Motor neuron (in vitro differentiated cells): ENCODE data around the gene IL37. TPM values are rescaled to one million over a fixed set of nuclear protein-coding genes. Genes with fewer than 3 reads are reported as not detected.

Experiments
- ATAC-seq, 8 experiments: fragments of 200-7000 bp; cut with Tn5 transposase; replicated peaks in 6 of 8; 2 replicates each; pipeline ENCODE4 v1.8.0; 2021; ENCODE audit warnings: mild to moderate bottlenecking in 8 of 8, moderate library complexity in 8 of 8
- H3K27ac ChIP-seq, 2 donors: fragments of 250-450 bp; sonication (Bioruptor Pico); 2 replicates each; pipeline ENCODE4 v1.9.0; 2021; ENCODE audit warnings: antibody characterized with exemption in 2 of 2, mild to moderate bottlenecking in 2 of 2, moderate library complexity in 1 of 2
- H3K4me1 ChIP-seq, 2 donors: fragments of 250-450 bp; sonication (Bioruptor Pico); replicated peaks in 1 of 2; 2 replicates each; pipeline ENCODE4 v1.6.1; 2021; ENCODE audit warnings: antibody characterized with exemption in 2 of 2, mild to moderate bottlenecking in 2 of 2, moderate library complexity in 1 of 2
- H3K4me3 ChIP-seq, 5 donors: fragments of 250-450 bp; sonication (Bioruptor Pico); 2 replicates each; pipeline ENCODE4 v1.9.0; 2021; ENCODE audit warnings: antibody characterized with exemption in 5 of 5, mild to moderate bottlenecking in 5 of 5, moderate library complexity in 4 of 5
- WGBS, 10 experiments: fragments of 450-650 bp; shearing (Covaris generic); methylation state at CpG; one replicate each; pipeline ENCODE4 v1.0.0; 2022; 5-methylcytosine and 5-hydroxymethylcytosine counted together
- in situ Hi-C, 9 experiments: fragments of 400-800 bp; cut with MboI; loops; one replicate each; pipeline ENCODE4 v1.15.0; 2021; ENCODE audit warnings: low sequenced_read_pairs in 9 of 9, low pct_unique_long_range_greater_than_20kb in 2 of 9; ENCODE audit not compliant: unreplicated experiment in 9 of 9
- total RNA-seq, 8 experiments: library from RNA; unstranded; fragments of 300-600 nt; gene quantifications; 2 replicates each; pipeline versions ENCODE4 v1.2.3 to v1.2.4, GENCODE V29; 2022

IL37 gene, protein sequence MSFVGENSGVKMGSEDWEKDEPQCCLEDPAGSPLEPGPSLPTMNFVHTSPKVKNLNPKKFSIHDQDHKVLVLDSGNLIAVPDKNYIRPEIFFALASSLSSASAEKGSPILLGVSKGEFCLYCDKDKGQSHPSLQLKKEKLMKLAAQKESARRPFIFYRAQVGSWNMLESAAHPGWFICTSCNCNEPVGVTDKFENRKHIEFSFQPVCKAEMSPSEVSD
- not detected for total RNA-seq

DNA sequence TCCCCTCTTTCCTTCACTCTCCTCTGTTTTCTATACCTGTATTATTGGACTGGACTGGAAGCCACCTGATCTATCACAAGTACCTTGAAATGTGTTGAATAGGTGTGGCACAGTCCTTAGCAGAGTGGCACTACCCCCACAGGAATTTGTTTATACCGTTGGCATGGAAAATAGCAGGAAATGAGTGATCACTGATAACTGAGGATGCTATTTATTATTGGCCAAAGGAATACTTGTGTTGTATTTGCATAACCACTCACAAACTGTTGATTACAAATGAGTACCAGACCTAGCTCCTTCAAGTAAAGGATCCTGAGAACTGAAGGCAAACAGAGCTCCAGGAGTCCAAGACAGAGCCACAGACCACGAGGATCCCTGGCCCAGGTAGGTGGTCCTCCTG, at the start of gene IL37:
IL37 (plus strand) TSS at position 301 of the 400 bp plus-strand sequence. CDS start 1,848 bp downstream, outside the sequence.
- 0 to 33% methylated on average over 1 of the region's 2 CpGs; no CpG with 5 or more reads in 8 of the 10 experiments for WGBS, 10 experiments
- Histone ChIP-seq H3K4me3 (no peak within 1 kb of the TSS), H3K27ac (no peak within 1 kb of the TSS), H3K4me1 (no peaks in the 10 kb centered on the region)
- in situ Hi-C loops: no loop called here
- ATAC-seq: no peak

DNA sequence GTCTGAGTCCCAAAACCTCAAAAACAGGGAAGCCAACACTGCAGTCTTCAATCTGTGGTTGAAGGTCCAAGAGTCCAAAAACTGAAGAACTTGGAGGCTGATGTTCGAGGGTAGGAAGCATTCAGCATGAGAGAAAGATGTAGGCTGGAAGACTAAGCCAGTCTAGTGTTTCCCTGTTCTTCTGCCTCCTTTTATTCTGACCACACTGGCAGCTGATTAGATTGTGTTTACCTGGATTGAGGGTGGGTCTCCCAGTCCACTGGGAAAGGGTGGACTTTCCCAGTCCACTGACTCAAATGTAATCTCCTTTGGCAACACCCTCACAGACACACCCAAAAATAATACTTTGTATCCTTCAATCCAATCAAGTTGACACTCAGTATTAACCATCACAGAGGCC, 46.9 kb upstream of the IL37 start:
- Histone ChIP-seq H3K27ac (no peak overlapping the region), H3K4me1 (peaks cover 0 to 4% of the 10 kb centered on the region in 2 donors), H3K4me3 (no peak overlapping the region)
- ATAC-seq: no peak
- in situ Hi-C loops: no loop called here
- 8 to 100% (median 67%) methylated on average over 1 of the region's 1 CpG; no CpG with 5 or more reads in 5 of the 10 experiments for WGBS, 10 experiments

DNA sequence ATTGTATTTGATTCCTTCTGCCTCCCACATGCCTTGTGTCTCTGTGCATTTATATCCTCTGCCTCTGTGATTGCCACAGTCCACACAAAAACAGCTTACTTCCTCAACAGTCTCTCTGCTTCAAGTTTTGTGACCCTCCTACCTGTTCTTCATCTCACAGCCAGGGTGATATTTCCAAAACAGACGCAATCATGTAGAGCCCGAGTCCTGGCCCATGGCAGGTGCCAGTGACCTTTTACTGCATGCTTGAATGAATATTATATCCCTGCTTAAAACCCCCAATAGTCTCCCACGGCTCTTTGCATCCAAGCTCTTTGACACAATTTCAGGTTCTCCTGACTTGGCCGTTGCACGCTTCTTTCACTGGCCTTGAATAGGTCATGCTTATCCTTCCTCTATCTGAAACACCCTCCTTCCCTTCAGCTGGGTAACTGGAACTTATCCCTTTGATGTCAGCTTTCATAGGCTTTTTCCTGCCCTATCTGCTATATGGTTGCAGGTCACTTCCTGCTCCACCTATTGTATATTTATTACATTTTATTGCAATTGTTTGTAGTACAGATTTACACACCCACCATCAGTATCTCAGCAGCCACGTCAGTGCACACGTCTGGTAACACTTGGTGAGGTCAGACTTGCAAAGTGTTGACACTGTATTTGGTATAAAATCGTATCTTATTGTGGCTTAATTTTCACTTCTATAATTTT, 44.7 kb upstream of the IL37 start:
- 24 to 98% (median 60%) methylated on average over 2 to 6 of the region's 8 CpGs; no CpG with 5 or more reads in 2 of the 10 experiments for WGBS, 10 experiments
- in situ Hi-C loops: no loop called here

DNA sequence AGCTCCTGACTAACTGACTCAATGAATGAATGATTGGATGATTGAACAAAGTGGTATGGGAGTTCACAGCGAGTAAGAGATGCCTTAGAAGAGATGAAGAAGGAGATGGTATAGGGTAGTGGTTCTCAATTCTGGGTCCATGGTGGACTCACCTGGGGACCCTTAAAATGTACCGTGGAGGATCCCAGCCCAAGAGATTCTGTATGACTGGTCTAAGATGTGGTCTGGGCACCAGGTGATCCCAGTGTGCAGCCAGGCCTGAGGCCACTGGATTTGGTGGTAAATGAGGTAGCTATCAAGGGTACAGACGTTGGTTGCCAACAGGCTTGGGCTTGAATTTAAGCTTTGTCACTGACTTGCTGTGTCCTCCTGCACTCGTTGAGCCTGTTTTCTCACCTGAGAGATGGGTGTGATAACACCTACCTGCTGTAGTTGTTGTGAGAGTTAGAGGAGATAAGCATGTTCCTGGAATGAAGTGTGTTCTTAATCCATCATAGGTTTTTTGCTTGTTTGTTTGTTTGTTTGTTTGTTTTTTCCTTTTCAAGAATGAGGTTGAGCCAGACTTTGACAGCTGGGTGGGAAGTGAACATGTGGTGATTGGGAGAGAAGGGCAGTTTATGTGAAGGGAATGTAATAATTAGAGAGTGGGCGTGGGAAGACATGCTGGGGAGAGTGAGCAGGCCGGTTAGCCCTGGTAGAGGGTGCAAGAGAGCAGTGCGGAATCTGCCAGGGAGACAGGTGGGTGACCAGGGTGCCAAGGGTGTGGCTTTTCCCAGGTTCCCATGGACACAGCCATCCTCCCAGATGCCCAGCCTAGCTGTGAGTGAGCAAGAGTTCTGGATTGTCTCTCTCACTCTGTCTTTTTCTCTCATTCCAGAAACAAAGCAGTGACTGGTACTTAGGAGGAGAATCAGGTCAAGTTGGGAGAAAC, 43.0 kb upstream of the IL37 start:
- peaks cover 0 to 17% of the 10 kb centered on the region in 2 donors for H3K4me1 ChIP-seq
- in situ Hi-C loops: no loop called here
- ATAC-seq: no peak
- 64 to 90% (median 80%) methylated on average over 1 to 6 of the region's 7 CpGs; no CpG with 5 or more reads in 1 of the 10 experiments for WGBS, 10 experiments
- no peak overlapping the region for H3K27ac ChIP-seq
- no peak overlapping the region for H3K4me3 ChIP-seq

More for the DNA sequence above, 44.7 kb upstream of the IL37 start:
- no peak for ATAC-seq
- no peak overlapping the region for H3K27ac ChIP-seq
- H3K4me3 ChIP-seq: no peak overlapping the region
- peaks cover 0 to 17% of the 10 kb centered on the region in 2 donors for H3K4me1 ChIP-seq

DNA sequence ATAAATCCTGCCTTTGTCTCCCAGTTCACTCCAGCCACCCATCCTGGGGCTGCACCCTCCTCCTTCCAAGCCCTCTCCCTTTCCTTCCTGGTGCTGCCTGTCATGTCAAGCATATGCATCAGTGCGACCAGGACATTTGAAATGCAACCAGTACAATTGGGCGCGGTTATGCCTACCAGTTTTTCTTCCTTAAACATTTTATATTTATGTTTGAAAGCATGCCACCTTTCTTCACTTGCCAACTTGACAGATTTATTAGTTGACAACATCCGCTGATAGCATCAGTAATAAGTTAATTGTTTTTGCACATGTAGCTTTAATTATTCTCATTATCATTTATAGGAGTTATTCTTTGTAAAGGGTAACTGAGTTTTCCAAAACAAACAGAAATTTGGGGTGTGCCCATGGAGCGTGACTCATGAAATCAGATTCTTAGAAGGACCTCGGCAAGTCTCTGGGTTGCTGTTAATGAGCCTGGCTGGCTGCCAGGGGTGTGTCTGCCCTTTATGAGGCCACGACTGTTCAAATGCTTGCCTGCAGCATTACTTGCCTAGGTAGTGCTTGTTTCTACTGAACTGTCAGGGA, 41.6 kb upstream of the IL37 start:
- H3K27ac ChIP-seq: no peak overlapping the region
- peaks cover 0 to 17% of the 10 kb centered on the region in 2 donors for H3K4me1 ChIP-seq
- no peak overlapping the region for H3K4me3 ChIP-seq
- 0 to 83% (median 55%) methylated on average over 3 to 6 of the region's 7 CpGs for WGBS, 10 experiments
- in situ Hi-C loops: no loop called here
- peak; percentile 59 to 97 (median 80) for ATAC-seq

DNA sequence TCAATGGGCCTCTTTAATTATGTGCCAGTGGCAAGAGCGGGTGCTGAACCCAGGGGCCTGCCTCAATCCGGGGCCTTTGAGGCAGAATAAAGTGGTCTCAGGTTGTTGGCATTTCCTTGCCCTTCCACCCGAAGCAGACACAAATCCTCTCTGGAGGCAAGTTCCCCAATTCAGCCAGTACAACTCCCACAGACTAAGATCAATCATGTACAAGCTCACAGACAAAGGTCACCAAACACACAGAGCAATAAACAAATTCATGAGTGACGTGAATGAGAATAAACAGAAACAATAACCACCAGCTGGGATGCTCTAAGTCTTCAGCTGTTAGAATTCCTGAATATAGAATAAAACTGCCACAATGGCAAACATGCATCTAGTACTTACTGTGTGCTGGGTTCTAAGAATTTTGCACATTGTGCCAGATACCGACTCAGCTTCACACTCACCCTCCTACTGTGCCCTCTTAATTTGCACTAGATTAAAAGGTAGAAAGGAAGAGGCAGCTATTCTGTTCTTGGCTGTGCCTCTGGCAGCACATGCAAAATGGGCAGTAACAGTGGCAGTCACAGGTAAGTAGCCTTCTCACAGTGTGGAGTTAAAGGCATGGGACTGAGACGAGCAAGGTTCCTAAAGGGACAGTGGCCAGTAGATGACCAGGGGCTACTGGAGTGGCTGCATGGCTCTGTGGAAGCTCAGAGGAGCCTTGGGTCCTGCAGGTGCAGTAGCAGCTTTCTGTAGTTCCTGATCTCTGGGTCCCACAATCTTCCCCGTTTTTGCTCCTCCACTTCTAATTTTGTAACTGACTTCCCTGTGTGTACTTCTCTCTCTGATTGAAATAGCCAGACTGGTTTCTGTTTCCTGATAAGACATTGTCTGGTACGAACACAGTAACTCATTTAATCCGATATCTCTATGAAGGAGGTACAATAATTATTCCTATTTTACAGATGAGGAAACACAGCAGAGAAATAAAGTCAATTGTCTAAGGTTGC, 39.8 kb upstream of the IL37 start:
- peaks cover 0 to 17% of the 10 kb centered on the region in 2 donors for H3K4me1 ChIP-seq
- in situ Hi-C loops: no loop called here
- peak in 1 of 8 experiments; percentile 14 for ATAC-seq
- 62 to 91% (median 74%) methylated on average over 1 to 8 of the region's 9 CpGs for WGBS, 10 experiments
- H3K4me3 ChIP-seq: no peak overlapping the region
- no peak overlapping the region for H3K27ac ChIP-seq

DNA sequence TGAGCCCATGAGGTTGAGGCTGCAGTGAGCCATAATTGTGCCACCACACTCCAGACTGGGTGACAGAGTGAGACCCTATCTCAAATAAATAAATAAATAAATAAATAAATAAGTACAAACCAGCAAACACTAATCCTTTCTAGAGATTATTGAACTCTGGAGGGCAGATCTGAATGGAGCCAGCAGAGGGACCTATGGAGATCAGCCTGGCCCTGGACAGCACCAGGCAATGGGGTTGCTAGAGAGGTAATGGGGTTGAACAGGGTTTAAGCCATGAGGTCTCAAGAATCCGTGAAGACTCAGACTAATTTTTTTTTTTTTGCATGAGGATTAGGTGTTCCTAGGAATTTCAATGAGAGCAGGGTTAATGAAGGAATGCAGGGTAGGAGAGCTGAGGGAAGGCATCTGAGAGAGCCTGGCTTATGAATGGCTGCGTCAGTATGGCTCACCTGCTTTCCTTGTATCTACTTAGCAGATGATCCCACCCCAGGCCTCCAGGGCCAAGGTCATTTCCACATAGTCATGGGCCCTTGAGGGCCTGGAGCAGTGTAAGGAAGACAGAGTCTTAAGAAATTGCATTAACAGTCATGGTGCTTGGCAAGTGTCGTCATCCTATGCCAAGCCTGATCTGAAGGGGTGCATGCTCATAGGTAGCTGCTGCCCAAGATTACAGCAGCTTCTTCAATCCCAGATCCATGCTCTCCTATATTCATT, 34.6 kb upstream of the IL37 start:
- in situ Hi-C loops: loop anchor here in 1 of 9 experiments (25.0 kb wide), 1 partner anchor 139 kb away; no protein-coding TSS in a partner anchor
- no peaks in the 10 kb centered on the region for H3K4me1 ChIP-seq
- ATAC-seq: no peak
- H3K4me3 ChIP-seq: no peak overlapping the region
- H3K27ac ChIP-seq: no peak overlapping the region
- WGBS, 10 experiments: 83 to 100% (median 100%) methylated on average over 1 to 2 of the region's 3 CpGs; no CpG with 5 or more reads in 3 of the 10 experiments

DNA sequence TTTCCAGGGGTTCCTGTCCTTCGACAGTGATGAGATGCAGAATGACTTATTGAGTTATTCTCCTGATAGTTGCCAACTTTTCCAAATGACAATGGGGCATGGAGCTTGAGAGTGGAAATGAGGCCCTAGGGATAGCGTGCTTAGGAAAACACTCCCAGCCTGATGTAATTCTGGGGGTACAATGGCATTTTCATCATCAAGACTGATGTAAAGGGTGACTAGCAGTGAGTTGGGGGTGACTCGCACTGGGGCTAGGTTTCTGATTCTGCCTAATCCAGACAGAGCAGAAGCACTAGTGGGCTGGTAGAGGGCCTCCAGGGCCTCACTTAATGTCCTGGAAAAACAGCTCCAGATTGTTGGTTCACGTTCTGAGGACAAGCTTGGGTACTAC, 34.0 kb upstream of the IL37 start:
- in situ Hi-C loops: loop anchor here in 1 of 9 experiments (25.0 kb wide), 1 partner anchor 140 kb away; no protein-coding TSS in a partner anchor
- WGBS, 10 experiments: 62 to 100% (median 89%) methylated on average over 1 to 2 of the region's 4 CpGs; no CpG with 5 or more reads in 3 of the 10 experiments
- ATAC-seq: no peak
- no peak overlapping the region for H3K27ac ChIP-seq
- H3K4me1 ChIP-seq: no peaks in the 10 kb centered on the region
- H3K4me3 ChIP-seq: no peak overlapping the region

DNA sequence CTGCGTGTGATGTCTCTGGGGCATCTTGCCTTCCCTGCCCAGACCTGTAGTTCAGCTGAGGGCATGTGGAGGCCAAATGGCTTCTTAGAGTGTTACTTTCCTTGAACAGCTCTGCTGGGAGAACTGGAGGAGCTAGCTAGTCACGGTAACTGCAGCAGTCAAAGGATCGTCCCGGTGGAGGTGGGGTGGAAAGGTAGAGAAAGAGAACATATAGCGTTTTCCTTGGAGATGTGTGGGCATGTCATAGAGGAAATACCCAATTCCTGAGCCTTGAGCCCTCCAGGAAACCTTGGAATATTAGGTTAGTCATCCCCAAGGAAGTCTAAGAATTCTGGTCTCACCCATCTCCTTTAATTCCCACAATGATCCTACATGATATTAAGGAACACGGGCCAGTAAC, 33.5 kb upstream of the IL37 start:
- Histone ChIP-seq H3K4me1 (no peaks in the 10 kb centered on the region), H3K27ac (no peak overlapping the region), H3K4me3 (no peak overlapping the region)
- WGBS, 10 experiments: 20 to 93% (median 83%) methylated on average over 1 to 4 of the region's 6 CpGs; no CpG with 5 or more reads in 3 of the 10 experiments
- in situ Hi-C loops: loop anchor here in 1 of 9 experiments (25.0 kb wide), 1 partner anchor 140 kb away; no protein-coding TSS in a partner anchor
- no peak for ATAC-seq

DNA sequence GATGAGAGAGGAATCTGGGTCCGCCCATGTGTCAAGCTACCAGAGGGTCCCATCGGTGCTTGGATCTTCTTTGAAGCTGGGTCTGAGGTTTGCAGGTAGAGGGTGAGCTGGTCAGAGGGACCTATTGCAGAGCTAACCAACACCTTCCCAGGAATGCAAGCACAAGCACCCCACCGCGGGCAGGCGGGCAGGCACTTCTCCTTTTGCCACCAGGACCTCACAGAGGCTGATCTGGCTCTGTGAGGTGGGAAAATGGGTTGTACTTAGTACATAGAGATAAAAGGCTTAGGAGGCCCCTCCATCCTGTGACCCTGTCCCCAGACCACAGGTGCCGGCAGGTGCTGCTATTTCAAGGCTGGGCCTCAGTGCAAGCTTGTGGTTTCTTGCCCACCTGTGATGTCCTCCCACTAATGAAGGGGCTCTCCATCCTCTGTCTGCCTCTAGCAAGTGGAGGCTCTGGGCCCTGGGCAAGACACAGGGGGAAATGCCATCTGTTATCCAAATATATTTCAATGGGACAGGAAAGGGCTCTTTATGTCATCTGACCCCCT, 31.4 kb upstream of the IL37 start:
- Histone ChIP-seq H3K27ac (no peak overlapping the region), H3K4me1 (no peaks in the 10 kb centered on the region), H3K4me3 (no peak overlapping the region)
- whole genome bisulfite sequencing, 10 experiments: 90 to 100% (median 95%) methylated on average over 1 to 5 of the region's 6 CpGs; no CpG with 5 or more reads in 5 of the 10 experiments
- ATAC-seq: no peak
- in situ Hi-C loops: loop anchor here in 1 of 9 experiments (25.0 kb wide), 1 partner anchor 142 kb away; no protein-coding TSS in a partner anchor

DNA sequence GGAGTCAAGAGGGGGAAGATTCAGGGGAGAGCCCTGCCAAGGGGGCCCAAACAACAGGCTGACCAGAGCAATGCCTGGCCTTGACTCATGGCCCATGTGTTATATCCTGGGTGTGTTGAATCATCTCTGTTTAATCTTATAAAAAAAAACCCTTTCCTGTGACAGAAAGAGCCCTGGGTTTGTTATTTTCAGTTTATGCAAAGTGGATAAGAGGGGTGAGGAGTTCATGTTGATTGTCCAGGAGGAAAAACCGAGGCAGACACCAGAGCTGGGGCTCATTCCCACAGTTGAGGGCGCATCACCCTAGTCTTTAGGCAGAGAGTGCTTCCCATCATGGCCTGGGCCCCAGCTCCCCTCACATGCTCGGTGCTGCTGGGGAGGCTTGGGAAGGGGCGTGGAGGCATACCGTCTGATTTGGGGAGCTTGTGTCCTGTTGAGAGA, 30.9 kb upstream of the IL37 start:
- Histone ChIP-seq H3K4me3 (no peak overlapping the region), H3K4me1 (no peaks in the 10 kb centered on the region), H3K27ac (no peak overlapping the region)
- in situ Hi-C loops: loop anchor here in 1 of 9 experiments (25.0 kb wide), 1 partner anchor 143 kb away; no protein-coding TSS in a partner anchor
- ATAC-seq: peak in 2 of 8 experiments; percentile 65 to 70
- WGBS, 10 experiments: 83 to 100% (median 89%) methylated on average over 1 to 3 of the region's 5 CpGs; no CpG with 5 or more reads in 7 of the 10 experiments
